Stimulated activated CD8-positive, alpha-beta memory T cell treated with anti-CD3 and anti-CD28 coated beads, Interleukin-15, amount 100 ng/mL, for 1 hour (primary cell): ENCODE measurements around the gene TMEM114.

Experiments
- DNase-seq: peaks from one replicate; pipeline ENCODE4 v3.0.0-alpha.2; 2020; ENCODE audit warnings: low read depth

Gene TMEM114

DNA sequence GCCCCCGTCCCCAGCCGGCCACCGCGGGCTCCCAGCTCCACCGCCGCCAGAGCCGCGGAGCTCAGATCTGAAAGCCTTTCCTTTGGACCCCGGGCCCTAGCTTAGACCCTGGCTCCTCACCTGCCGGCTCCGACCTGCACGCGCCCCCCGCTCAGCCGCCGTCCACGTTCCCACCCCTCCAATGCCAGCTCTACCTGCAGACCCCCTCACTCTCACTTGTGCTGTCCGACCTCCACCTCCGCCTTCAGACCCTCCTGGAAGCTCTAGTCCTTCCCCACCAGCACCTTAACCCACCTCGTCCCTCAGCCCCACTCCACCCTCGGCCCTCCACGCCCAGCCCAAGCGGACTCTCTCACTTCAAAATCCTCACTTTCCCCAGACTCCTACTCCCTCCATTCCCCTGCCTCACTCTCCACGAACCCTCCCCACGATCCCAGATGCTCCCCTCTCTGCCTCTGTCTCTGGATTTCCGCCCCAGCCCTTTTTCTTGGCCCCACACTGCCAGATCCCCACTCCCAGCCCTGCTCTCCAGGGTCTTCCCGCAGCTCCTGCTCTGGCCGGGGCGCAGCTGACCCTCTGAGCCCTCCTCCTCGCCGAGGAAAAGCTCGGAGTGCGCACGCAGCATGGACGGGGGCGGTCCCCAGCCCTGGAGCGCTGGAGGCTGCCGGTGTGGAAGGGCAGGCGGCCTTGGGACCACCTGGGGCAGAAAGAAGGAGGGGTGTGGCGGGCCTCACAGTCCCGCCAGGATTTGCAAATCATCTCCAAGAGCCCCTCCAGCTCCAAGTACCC is at the start of gene TMEM114:
Gene TMEM114, minus strand, starts transcription at position 612 of the 789 bp plus-strand sequence. CDS start 673 bp downstream, outside the sequence.
- DNase-seq: no peak

DNA sequence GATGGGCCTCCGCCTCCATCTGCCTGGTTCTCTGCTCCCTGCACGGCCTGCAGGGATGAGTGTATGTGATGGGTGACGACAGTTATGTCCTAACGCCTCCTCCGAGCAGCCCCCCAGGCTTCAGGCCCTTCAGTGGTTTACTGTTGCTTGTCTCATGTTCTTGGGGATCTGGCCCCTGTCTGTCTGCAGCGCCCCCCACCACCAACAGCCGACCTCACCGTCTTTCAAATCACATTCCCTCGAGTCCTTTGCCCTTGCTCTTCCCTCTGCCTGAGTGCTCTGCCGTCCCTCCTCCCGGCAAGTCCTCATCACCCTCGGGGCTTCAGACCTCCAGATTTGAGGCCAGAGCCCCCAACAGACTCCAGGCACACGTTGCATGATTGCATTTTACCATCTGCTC is 49.4 kb upstream of the TMEM114 start:
- no peak for DNase-seq

DNA sequence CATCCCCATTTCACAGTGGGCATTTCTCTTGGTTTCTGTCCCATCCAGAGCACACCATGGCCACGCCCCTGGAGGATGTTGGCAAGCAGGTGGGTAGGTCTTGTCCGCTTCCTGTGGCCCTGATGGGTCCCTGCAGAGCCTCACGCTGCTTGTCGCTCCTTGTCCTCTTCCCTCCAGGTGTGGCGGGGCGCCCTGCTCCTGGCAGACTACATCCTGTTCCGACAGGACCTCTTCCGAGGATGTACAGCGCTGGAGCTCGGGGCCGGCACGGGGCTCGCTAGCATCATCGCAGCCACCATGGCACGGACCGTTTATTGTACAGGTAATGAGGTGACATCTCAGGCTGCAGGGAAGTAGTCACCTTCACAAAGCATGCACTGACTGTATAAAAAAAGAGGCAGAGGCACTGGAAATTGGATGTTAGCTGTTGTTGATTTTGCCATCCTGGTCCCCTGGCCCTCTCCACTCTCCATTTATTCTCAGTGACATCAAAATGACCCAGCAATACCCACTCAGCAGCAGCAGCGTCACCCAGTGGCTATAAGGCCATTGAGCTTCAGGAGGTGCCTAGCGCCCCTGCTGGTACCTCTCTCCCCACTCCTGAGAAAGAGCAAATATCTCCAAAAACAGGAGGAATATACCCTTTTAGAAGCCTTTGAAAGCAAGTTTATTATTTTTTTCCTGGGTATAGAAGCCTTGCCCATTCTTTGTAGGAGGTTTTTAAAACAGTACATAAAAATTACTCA is 44.9 kb upstream of the TMEM114 start:
- DNase-seq: no peak

DNA sequence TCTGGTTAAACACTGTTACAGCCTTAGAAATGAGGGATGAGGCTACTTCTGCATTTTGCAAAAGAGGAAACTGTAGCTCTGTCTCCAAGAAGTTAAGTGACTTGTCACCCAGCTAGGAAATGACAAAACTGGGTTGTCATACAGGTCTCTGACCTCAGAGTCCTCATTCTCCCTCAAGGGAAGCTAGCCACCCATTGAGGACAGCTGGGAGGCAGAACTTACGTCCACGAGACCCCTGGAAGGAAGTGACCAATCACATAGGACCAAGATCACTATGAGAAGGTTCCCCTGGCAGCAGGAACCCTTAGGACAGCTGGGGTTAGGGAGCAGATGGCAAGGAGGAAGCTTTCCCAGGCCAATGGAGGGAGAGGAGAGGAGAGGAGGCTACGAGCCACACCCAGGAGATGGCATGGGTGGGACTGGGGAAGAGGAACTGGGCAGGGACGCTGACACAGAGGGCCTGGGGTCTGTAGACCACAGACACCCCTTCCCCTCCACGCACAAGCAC is 42.4 kb upstream of the TMEM114 start:
- DNase-seq: no peak

DNA sequence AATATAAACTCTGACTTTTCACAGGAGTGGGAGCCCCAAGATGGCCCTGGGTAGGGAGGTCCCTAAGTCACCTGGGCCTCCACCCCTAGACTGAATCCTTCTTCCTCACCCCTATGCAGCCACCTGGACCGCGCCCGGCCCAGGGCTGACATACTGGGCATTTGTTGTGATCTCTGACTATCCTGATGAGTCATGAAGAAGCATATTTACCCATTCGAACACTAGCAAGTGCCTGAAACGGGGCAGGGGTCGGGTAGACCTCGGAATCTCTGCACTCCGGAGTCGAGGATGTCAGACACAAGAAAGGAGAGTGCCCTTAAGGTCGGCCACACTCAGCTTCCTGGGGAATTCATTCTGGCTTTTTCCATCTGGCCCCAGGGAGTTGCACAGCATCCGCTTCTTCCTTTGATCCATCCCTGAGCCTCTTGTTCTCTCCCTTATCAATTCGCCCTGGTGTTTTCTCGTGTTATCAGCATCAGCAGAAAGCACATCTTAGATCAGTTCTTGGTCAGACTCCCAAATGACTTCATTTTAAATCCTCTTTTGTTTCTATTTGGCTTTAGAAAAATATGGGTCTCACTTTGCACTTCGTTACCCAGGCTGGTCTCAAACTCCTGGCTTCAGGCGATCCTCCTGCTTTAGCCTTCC is 41.6 kb upstream of the TMEM114 start:
- DNase-seq: no peak

DNA sequence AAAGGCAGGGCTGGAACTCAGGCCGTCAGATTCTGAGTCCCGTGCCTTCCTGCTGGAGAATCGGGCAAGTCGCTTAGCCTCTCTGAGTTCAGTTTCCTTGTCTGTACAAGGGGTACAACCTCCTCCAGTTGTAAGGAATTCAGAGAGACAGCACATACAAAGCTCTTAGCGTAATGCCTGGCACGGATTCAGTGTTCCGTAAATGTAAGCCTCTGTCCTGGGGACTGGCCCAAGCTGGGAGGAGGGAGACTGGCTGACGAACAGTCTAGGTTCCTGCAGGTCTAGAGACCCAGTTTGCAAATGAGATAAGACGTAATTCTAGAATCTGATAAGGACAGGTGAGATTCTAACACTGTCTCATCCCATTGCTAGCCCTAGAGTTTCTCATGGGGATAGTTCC is 41.1 kb upstream of the TMEM114 start:
- DNase-seq: no peak

DNA sequence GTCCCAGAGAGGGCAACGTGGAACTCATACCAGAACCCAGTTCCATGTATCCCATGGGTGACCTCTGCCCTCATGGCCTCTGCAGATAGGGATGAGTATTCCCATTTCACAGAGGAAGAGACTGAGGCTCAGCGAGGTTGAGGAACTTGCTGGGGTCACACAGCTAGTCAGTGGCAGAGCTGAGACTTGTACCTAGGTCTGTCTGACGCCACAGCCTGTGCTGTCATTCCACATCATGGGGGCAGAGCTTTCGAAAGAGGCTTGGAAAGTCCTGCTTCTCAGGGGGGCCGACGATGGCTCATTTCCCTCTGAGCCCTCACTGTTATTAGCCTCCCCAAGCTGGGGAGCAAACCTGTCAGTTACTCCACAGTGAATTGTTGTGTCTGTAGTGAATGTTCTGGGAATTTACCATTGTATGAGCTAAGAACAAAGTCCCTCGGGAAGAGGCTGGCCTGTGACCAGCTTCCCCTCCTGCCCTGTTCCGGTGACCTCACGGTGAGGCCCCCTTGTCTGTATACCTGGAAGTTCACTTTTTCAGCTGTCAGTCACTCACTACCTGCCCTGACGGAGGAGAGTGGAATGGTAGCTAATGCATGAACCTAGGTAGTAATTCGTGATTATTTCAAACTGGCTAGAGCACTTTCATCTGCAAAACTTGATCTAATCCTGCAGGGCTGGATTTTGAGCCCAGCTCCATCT is 40.1 kb upstream of the TMEM114 start:
- DNase-seq: no peak

DNA sequence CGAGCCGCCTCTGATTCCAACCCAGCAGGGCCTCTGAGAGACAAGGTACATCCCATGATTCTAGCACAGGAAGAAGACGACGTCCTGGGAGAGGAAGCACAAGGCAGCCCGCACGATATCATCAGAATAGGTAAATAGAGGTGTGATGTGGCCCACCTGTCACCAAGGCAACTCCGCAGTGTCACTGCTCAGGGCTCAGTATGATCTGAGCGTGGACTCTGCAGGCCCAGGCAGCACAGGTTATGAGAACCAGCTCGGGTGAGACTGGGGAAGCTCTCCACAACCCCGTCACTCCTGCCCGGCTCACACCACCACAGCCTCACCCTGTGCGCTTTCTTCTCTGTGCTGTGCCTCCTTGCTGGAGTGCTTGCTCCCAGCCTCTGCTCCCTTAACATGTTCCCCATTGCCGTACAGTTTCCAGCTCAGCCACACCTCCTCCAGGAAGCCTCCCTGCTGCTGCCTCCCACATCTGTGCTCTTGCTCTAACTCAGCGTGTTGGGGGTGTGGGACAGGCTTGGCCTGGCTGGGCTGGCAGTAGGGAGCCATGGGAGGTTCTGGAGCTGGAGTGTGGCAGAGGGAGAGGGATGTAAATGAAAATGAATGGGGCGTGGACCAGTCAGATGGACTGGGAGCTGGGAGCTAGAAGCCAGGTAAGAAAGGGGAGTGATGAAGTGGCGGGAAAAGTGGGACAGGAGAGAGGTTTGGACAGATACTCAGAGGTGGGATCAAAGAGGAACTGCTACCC is 38.8 kb upstream of the TMEM114 start:
- DNase-seq: no peak

DNA sequence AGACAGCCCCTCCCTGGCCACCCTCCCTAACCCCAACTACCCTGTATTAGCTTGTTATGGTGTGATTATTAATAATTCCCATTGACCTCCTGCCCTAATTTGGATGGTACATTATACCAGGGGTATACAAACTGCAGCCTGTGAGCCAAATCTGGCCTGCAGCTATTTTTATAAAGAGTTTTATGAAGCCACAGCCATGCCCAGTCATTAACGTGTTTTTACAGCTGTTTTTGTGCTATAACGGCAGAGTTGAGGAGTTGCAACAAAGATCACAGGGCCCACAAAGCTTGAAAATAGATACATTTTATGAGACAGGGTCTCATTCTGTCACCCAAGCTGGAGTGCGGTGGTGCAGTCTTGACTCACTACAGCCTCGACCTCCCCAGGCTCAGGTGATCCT is 37.1 kb upstream of the TMEM114 start:
- DNase-seq: no peak

DNA sequence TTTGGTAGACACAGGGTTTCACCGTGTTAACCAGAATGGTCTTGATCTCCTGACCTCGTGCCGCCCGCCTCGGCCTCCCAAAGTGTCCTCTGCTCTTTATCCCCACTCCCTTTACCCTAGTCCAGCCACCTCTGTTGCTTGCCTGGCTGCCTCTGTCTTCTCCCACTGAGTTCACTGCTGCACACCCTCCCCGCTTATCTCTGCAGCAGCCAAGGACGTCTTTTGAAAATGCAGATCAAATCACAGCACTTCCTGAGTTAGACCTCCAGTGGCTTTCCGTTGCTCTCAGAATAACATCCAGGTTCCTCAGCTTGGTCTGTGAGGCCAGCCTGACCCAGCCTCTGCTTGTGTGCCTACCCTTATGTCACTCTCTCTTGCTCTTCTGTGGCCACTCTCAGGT is 36.6 kb upstream of the TMEM114 start:
- no peak for DNase-seq

DNA sequence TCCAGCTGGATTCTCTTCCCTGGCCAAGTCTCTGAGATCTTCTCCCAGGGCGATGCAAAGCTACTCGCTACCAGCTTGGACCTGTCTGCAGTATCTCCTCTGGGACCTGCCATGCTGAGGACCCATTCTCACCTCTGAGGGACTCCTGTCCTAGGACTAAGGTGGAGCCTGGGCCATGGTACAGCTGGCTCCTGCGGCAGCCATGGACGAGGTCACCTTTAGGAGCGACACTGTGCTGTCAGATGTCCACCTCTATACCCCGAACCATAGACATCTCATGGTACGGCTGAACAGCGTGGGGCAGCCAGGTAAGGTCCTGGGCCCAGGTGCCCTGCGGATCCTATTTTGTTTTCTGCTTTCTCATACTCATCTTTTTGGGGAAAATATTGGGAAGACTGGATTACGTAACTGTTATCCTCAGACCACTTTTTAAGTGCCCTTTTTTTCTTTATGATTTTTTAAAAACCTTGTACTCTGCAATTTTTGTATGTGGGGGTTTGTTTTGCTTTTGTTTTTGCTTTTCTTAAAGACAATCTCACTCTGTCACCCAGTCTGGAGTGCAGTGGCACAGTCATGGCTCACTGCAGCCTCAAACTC is 35.3 kb upstream of the TMEM114 start:
- no peak for DNase-seq

DNA sequence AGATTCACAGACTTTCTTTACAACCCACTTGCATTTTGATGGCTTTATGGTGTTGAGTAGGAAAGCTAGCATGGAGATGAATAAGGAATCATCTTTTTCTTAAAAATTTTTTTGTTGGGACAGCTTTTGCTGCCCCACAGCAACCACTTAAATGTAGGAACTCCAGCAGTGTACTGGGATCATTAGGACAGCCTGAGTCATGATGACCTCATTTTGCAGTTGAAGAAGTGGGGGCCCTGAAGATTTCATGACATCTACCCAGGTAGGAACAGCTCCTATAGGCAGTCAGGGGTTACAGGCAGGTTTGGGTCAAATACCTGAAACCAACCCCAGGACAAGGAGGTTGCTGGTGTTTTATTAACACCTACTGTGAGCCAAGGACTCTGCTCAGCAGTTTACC is 33.3 kb upstream of the TMEM114 start:
- DNase-seq: no peak

DNA sequence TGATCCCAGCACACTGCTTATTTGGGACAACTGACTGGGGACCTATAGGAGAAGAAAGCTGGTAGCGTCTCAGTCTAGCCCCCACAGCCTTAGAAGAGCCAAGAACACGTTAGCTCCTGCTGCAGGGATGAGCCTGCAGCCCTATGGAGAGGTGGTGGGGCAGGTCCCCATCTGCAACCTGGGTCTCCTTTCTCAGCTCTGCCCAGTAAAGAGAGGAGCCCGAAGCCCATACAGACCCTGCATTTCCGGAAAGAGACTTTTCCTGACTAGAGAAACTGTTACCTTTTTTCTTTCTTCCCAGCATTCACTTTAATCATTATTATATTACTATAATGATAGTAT is 32.0 kb upstream of the TMEM114 start:
- DNase-seq: no peak

DNA sequence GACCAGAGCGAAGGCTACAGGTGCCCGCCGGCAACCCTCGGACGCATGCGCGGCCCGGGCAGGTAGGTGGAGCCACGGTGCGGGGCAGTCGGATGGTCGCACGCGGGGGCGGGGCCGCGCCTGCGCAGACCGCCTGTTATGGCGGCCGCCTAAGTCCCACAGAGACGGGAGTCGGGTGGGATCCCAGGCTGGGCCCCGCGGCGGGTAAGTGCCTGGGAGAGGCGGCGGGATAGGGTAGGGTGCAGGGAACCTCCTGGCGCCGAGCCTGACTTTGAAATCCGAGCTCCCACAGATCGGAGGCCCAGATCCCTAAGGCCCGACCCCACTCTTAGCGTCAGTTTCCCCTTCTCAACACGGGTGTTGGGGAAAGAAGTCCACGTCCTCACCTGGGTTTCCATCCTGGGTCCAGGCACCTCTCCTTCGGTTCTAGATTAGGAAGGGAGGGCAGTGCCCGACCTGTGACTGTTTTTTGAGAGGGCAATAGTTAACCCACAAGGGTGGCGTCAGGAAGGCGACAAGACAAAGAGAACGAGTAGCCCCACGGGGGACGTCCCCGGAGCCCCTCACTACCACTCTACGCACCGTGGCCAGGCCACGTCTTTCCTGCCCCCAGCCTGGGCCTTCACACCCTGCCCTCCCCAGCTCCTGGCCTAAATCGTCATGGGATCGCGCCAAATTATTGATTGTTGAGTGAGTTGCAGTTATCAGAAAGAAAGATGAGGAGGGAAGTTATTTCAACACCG is 31.4 kb upstream of the TMEM114 start, which contains the start of gene METTL22:
Gene METTL22, plus strand, starts transcription at position 127 of the 743 bp plus-strand sequence. CDS start 3,968 bp downstream, outside the sequence.
- peak; percentile 82 for DNase-seq

DNA sequence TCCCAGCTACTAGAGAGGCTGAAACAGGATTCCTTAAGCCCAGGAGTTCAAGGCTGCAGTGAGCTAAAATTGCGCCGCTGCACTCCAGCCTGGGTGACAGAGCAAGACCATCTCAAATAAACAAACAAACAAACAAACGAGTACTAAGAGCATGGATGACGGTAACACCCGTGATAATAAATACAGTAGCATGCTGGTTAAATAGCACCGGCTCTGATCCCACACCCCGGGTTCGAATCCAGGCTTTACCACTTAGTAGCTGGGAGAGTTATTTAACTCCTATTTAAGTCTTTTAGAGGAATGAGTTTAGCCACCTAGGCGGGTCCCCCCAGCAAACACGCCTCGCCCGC is 30.9 kb upstream of the TMEM114 start:
- no peak for DNase-seq

DNA sequence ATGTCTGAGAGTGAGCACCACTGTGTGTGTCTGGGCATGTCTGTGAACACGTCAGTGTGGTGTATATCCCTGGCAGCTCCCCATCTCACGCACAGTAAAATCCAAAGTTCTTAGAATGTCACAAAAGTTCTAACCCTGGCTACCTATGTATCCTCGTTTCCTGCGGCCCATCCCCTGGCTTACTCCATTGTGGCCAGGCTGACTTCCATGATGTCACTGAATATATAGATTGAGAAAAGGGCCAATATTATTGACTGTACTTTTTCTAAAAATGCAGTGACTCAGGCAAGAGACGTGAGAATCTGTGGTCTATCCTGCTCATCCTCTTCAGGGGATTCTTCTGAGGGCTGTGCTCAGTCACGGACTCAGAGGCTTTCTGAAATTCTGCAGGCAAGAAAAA is 30.2 kb upstream of the TMEM114 start:
- no peak for DNase-seq

DNA sequence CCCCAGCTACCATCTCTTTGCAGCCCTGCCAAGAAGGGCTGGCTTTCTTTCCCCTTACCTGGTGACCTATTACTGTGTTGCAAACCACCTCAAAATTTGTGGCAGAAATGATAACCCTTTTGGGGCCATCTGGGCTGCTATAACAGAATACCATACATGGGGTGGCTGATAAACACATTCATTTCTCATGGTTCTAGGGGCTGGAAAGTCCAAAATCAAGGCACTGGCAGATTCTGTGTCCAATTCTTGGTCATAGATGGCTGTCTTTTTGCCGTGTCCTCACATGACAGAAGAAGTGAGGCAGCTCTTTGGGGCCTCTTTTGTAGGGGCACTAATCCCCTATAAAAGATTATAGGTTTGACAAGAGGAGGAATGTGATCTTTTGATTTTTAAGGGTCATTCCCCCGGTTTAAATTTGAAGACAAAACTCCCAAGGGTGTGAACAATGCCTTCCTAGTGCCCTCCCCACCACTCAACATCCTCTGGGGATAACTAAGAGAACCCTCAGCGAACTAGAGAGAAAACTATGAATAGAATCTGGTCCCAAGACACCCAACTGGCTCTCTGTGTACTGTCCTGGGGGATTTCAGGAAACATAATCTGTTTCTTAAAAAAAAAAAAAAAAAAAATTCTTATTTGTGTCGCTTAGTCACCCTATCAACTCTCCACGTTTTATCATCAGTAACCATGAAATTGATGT is 29.5 kb upstream of the TMEM114 start:
- DNase-seq: no peak

DNA sequence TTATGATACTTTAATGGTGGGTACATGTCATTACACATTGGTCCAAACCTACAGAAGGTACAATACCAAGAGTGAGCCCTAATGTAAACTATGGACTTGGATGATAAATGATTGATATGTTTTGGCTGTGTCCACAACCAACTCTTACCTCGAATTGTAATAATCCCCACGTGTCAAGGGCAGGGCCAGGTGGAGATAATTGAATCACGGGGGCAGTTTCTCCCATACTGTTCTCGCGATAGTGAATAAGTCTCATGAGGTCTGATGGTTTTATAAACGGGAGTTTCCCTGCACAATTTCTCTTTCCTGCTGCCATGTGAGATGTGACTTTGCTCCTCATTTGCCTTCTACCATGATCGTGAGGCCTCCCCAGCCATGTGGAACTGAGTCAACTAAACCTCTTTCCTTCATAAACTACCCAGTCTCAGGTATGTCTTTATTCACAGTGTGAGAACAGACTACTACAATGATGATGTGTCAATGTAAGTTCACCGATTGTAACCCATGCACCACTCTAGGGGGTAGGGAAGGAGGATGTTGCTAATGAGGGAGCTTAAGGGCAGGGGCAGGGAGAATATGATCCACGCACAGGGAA is 24.2 kb upstream of the TMEM114 start:
- no peak for DNase-seq

DNA sequence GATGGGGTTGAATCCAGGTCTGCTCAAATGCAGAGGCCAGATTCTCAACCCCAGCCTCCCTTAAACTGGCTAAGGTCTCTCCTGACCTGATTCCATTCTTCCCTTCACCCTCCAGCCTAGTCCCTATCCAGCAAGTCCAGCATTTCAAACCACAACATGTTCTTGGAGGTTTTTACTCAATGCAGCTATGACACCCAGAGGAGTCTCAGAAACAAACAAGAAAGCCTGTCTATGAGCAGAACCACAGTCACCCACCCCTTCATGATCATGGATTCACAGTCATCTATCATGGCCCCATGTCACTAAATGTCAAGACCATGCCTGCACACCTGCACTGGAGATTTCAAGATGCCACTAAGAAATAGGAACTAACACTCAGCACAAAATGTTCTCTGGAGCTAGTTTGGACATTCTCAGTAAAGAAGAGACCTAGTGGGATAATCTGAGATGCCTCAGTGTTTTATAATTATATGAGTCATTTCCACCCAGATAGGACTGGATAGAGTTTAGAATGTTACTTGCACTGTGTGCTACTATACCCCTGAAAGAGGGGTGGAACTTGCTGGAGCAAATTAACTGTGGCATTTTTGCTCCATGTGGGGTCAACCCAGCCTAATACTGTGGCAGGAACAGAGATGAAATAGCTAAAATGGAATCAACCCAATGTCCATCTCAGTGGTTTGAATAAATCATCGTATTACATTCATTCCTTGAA is 21.7 kb upstream of the TMEM114 start:
- DNase-seq: no peak
